OCI-LY1 (cell line): ENCODE data around the gene BTBD6.

Experiments used
- CTCF ChIP-seq: fragments of 200-600 bp; sonication (generic), shearing (Covaris generic); IDR thresholded peaks from 2 replicates; pipeline ENCODE4 v1.5.1; 2017; ENCODE audit warnings: mild to moderate bottlenecking, antibody characterized with exemption, low read length, moderate library complexity, mixed read lengths
- EZH2 ChIP-seq: fragments of 200-600 bp; sonication (generic), shearing (Covaris generic); IDR thresholded peaks from 2 replicates; pipeline ENCODE4 v1.8.0; 2017; ENCODE audit warnings: borderline replicate concordance, mixed run types, mild to moderate bottlenecking, antibody characterized with exemption, low read length, moderate library complexity, mixed read lengths

GRCh38 chr14:105275267-105275946 lies 27.1 kb downstream of the BTBD6 start:
- no peak for TF ChIP-seq CTCF
- no peak for TF ChIP-seq EZH2
